ENCODE results near the gene UNC45A. TPM values are rescaled to one million over a fixed set of nuclear protein-coding genes. Genes with fewer than 3 reads are reported as not detected.

Gene UNC45A
- total RNA-seq, 1 donor from 2014 or later, result 50.1 TPM

- TF ChIP-seq, protein P1, sequence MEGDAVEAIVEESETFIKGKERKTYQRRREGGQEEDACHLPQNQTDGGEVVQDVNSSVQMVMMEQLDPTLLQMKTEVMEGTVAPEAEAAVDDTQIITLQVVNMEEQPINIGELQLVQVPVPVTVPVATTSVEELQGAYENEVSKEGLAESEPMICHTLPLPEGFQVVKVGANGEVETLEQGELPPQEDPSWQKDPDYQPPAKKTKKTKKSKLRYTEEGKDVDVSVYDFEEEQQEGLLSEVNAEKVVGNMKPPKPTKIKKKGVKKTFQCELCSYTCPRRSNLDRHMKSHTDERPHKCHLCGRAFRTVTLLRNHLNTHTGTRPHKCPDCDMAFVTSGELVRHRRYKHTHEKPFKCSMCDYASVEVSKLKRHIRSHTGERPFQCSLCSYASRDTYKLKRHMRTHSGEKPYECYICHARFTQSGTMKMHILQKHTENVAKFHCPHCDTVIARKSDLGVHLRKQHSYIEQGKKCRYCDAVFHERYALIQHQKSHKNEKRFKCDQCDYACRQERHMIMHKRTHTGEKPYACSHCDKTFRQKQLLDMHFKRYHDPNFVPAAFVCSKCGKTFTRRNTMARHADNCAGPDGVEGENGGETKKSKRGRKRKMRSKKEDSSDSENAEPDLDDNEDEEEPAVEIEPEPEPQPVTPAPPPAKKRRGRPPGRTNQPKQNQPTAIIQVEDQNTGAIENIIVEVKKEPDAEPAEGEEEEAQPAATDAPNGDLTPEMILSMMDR (IDR thresholded peaks at IDR 0.05; ENCODE audit: insufficient read depth, low read length, poor library complexity, severe bottlenecking), result no peak
- no peaks in the 10 kb centered on the region for H3K27me3 ChIP-seq (ENCODE audit: control insufficient read depth, insufficient read depth, low read length)
- H3K36me3 ChIP-seq (ENCODE audit: control insufficient read depth, insufficient read depth, low read length), result no peaks in the 10 kb centered on the region
- H3K4me3 ChIP-seq (ENCODE audit: low read depth, low read length), result no peak overlapping the region
- no peak for DNase-seq (ENCODE audit: low read depth)
These were observed 25.4 kb downstream of the UNC45A start for GRCh38 chr15:90960298-90961091.

GRCh38 chr15:90962021-90962420 lies 26.9 kb downstream of the UNC45A start:
- peaks cover 1% of the 10 kb centered on the region for H3K36me3 ChIP-seq (ENCODE audit: control insufficient read depth, insufficient read depth, low read length)
- H3K27me3 ChIP-seq (ENCODE audit: control insufficient read depth, insufficient read depth, low read length), result no peaks in the 10 kb centered on the region
- TF ChIP-seq, protein P1 (IDR thresholded peaks at IDR 0.05; ENCODE audit: insufficient read depth, low read length, poor library complexity, severe bottlenecking), result no peak
- DNase-seq (ENCODE audit: low read depth), result no peak
- no peak overlapping the region for H3K4me3 ChIP-seq (ENCODE audit: low read depth, low read length)

- DNase-seq (ENCODE audit: low read depth), result no peak
- Histone ChIP-seq H3K36me3 (ENCODE audit: control insufficient read depth, insufficient read depth, low read length) (peaks cover 1% of the 10 kb centered on the region), H3K27me3 (ENCODE audit: control insufficient read depth, insufficient read depth, low read length) (no peaks in the 10 kb centered on the region), H3K4me3 (ENCODE audit: low read depth, low read length) (no peak overlapping the region)
- TF ChIP-seq, protein P1 (IDR thresholded peaks at IDR 0.05; ENCODE audit: insufficient read depth, low read length, poor library complexity, severe bottlenecking), result no peak
These were observed 31.2 kb downstream of the UNC45A start for GRCh38 chr15:90966262-90966661.

- Histone ChIP-seq H3K4me3 (ENCODE audit: low read depth, low read length) (no peak overlapping the region), H3K27me3 (ENCODE audit: control insufficient read depth, insufficient read depth, low read length) (no peaks in the 10 kb centered on the region), H3K36me3 (ENCODE audit: control insufficient read depth, insufficient read depth, low read length) (peaks cover 1% of the 10 kb centered on the region)
- TF ChIP-seq, protein P1 (IDR thresholded peaks at IDR 0.05; ENCODE audit: insufficient read depth, low read length, poor library complexity, severe bottlenecking), result no peak
- DNase-seq (ENCODE audit: low read depth), result no peak
These were observed 32.1 kb downstream of the UNC45A start for GRCh38 chr15:90967206-90967605.

GRCh38 chr15:90968434-90968833 lies 33.3 kb downstream of the UNC45A start:
- Histone ChIP-seq H3K27me3 (ENCODE audit: control insufficient read depth, insufficient read depth, low read length) (no peaks in the 10 kb centered on the region), H3K36me3 (ENCODE audit: control insufficient read depth, insufficient read depth, low read length) (peaks cover 1% of the 10 kb centered on the region), H3K4me3 (ENCODE audit: low read depth, low read length) (no peak overlapping the region)
- TF ChIP-seq, protein P1 (IDR thresholded peaks at IDR 0.05; ENCODE audit: insufficient read depth, low read length, poor library complexity, severe bottlenecking), result no peak
- no peak for DNase-seq (ENCODE audit: low read depth)

DNA sequence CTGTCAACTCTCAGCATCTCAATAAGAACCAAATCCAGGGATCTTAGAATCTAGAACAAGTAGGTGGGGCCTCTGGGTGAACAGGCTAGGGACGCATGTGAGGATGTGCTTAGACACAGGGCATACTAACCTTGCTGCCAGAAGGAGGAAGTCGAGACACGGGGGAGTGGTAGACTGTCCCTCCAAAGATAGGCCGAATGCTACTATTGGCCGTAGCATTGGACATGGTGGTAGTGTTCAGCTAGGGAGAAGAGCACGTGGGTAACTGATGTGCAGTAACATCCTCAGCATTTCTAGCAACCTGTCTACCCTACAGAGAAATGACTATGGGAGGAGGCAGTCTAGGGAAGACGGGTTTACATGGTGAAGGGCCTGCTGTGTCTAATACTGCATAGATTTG lies 35.2 kb downstream of the UNC45A start:
- no peak for DNase-seq (ENCODE audit: low read depth)
- H3K27me3 ChIP-seq (ENCODE audit: control insufficient read depth, insufficient read depth, low read length), result no peaks in the 10 kb centered on the region
- no peak overlapping the region for H3K4me3 ChIP-seq (ENCODE audit: low read depth, low read length)
- TF ChIP-seq, protein P1 (IDR thresholded peaks at IDR 0.05; ENCODE audit: insufficient read depth, low read length, poor library complexity, severe bottlenecking), result no peak
- H3K36me3 ChIP-seq (ENCODE audit: control insufficient read depth, insufficient read depth, low read length), result peaks cover 1% of the 10 kb centered on the region
